Embryonic facial prominence (tissue), 1 donor: Measurements from ENCODE around the gene ARHGDIA.
A peak's percentile ranks its signal among the peaks of the same experiment; 100 is the strongest.
"Not testable (repeated sequence)": the region's sequence is repeated elsewhere in the genome, so short reads cannot be mapped to it uniquely, and the experiment has no call there.

Experiments used
- DNase-seq: peaks from one replicate; pipeline ENCODE4 v3.0.0-alpha.2; 2016; ENCODE audit errors: extremely low spot score

Gene ARHGDIA

GRCh38 chr17:81870981-81871386, at the start of gene ARHGDIA:
Gene ARHGDIA, minus strand, starts transcription at chr17:81871337. Its CDS starts 1,407 bp downstream, at chr17:81869930.
- no peak for DNase-seq

GRCh38 chr17:81918832-81919545, 47.9 kb upstream of the ARHGDIA start:
- DNase-seq, result no peak

GRCh38 chr17:81918333-81918669, 47.2 kb upstream of the ARHGDIA start:
- DNase-seq, result not testable (repeated sequence)

- DNase-seq, result no peak
Observed at GRCh38 chr17:81917565-81918332, 46.6 kb upstream of the ARHGDIA start, which contains the start of gene SIRT7. Gene SIRT7, minus strand, starts transcription at chr17:81918176. Its CDS starts 45 bp downstream, at chr17:81918131.

GRCh38 chr17:81916234-81917001, 45.3 kb upstream of the ARHGDIA start:
- DNase-seq, result no peak

- no peak for DNase-seq
Observed at GRCh38 chr17:81915331-81915730, 44.2 kb upstream of the ARHGDIA start.

GRCh38 chr17:81914103-81914850, 43.1 kb upstream of the ARHGDIA start:
- no peak for DNase-seq

- DNase-seq, result no peak
Observed at GRCh38 chr17:81913394-81914102, 42.4 kb upstream of the ARHGDIA start.

- DNase-seq, result no peak
Observed at GRCh38 chr17:81912441-81913309, 41.5 kb upstream of the ARHGDIA start.

- DNase-seq, result no peak
Observed at GRCh38 chr17:81911969-81912368, 40.8 kb upstream of the ARHGDIA start.

- DNase-seq, result peak; percentile 48
Observed at GRCh38 chr17:81911277-81911961, 40.3 kb upstream of the ARHGDIA start, which contains the start of gene PCYT2. Gene PCYT2, minus strand, starts transcription at chr17:81911399. Its CDS starts 44 bp downstream, at chr17:81911355.

GRCh38 chr17:81910840-81911276, 39.7 kb upstream of the ARHGDIA start:
- no peak for DNase-seq

GRCh38 chr17:81909966-81910839, 39.1 kb upstream of the ARHGDIA start:
- no peak for DNase-seq

GRCh38 chr17:81909231-81909630, 38.1 kb upstream of the ARHGDIA start:
- no peak for DNase-seq

GRCh38 chr17:81908793-81909192, 37.7 kb upstream of the ARHGDIA start:
- DNase-seq, result no peak

GRCh38 chr17:81907219-81908145, 36.3 kb upstream of the ARHGDIA start:
- DNase-seq, result no peak
